HepG2 (cell line): Measurements from ENCODE around the gene BCAR3. TPM values are rescaled to one million over a fixed set of nuclear protein-coding genes. Genes with fewer than 3 reads are reported as not detected.

Experiments
- CEBPG ChIP-seq: IDR thresholded peaks from 2 replicates; pipeline ENCODE4 v1.6.1; 2016
- EHMT2 ChIP-seq: fragments of 200-600 bp; sonication (generic); IDR thresholded peaks from 2 replicates; pipeline ENCODE4 v1.7.0; 2017; ENCODE audit warnings: antibody characterized with exemption, low read depth, low read length, borderline replicate concordance
- GATAD2A ChIP-seq: IDR thresholded peaks from 2 replicates; pipeline ENCODE4 v1.6.1; 2016
- HOXA3 ChIP-seq: sonication (generic); formaldehyde crosslinking; IDR thresholded peaks from 2 replicates; pipeline ENCODE4 v1.5.0; 2020; ENCODE audit warnings: missing genetic modification reagents
- ISL2 ChIP-seq: sonication (generic); formaldehyde crosslinking; IDR thresholded peaks from 2 replicates; pipeline ENCODE4 v1.5.0; 2020; ENCODE audit warnings: missing genetic modification reagents
- NR2F6 ChIP-seq, 2 experiments: IDR thresholded peaks; 2 replicates each; pipeline ENCODE4 v1.6.1; 2016; ENCODE audit warnings: antibody characterized with exemption in 1 of 2, mild to moderate bottlenecking in 1 of 2
- ONECUT2 ChIP-seq: sonication (generic); formaldehyde crosslinking; IDR thresholded peaks from 2 replicates; pipeline ENCODE4 v1.4.0; 2020; ENCODE audit warnings: missing genetic modification reagents
- POGZ ChIP-seq: sonication (generic); formaldehyde crosslinking; IDR thresholded peaks from 2 replicates; pipeline ENCODE4 v1.4.0; 2020; ENCODE audit warnings: mild to moderate bottlenecking, missing genetic modification reagents
- SOX13 ChIP-seq, 3 experiments: fragments of 450-650 bp in 1 of 3; sonication (generic) in 1 of 3; formaldehyde crosslinking in 1 of 3; IDR thresholded peaks in 2 of 3; conservative IDR thresholded peaks in 1 of 3; 2 replicates each; pipeline versions ENCODE4 v1.5.0 to v1.6.1; 2016 to 2020; ENCODE audit warnings: antibody characterized with exemption in 1 of 3, mild to moderate bottlenecking in 1 of 3, missing compliant biosample characterization in 1 of 3, missing genetic modification reagents in 1 of 3, moderate library complexity in 1 of 3
- SRSF9 ChIP-seq: fragments of 200-400 bp; formaldehyde crosslinking; IDR thresholded peaks from 2 replicates; pipeline ENCODE4 v1.6.1; 2018; ENCODE audit warnings: borderline replicate concordance, mild to moderate bottlenecking, low read depth, low read length; ENCODE audit not compliant: insufficient read depth, poor library complexity, severe bottlenecking
- TMF1 ChIP-seq: sonication (generic); formaldehyde crosslinking; IDR thresholded peaks from 2 replicates; pipeline ENCODE4 v1.8.1; 2022; ENCODE audit warnings: low read depth, missing genetic modification reagents
- YEATS2 ChIP-seq: sonication (generic); formaldehyde crosslinking; IDR thresholded peaks from 2 replicates; pipeline ENCODE4 v1.4.0; 2020; ENCODE audit warnings: missing genetic modification reagents, borderline replicate concordance
- ZKSCAN5 ChIP-seq: sonication (generic); formaldehyde crosslinking; IDR thresholded peaks from 2 replicates; pipeline ENCODE4 v1.5.1; 2020; ENCODE audit warnings: mild to moderate bottlenecking, missing genetic modification reagents
- ZMYM3 ChIP-seq: sonication (generic); formaldehyde crosslinking; IDR thresholded peaks from 2 replicates; pipeline ENCODE4 v1.5.1; 2020; ENCODE audit warnings: mild to moderate bottlenecking, missing genetic modification reagents
- ZMYM4 ChIP-seq: sonication (generic); formaldehyde crosslinking; IDR thresholded peaks from 2 replicates; pipeline ENCODE4 v1.8.1; 2023; ENCODE audit warnings: mild to moderate bottlenecking, missing genetic modification reagents
- ZNF570 ChIP-seq: sonication (generic); formaldehyde crosslinking; IDR thresholded peaks from 2 replicates; pipeline ENCODE4 v1.4.0; 2020; ENCODE audit warnings: mild to moderate bottlenecking, missing genetic modification reagents, borderline replicate concordance
- ZNF605 ChIP-seq: sonication (generic); formaldehyde crosslinking; IDR thresholded peaks from 2 replicates; pipeline ENCODE4 v1.8.0; 2022; ENCODE audit warnings: mild to moderate bottlenecking, missing genetic modification reagents
- ZNF629 ChIP-seq: sonication (generic); formaldehyde crosslinking; conservative IDR thresholded peaks from 2 replicates; pipeline ENCODE4 v1.5.0; 2020; ENCODE audit warnings: missing genetic modification reagents
- ZNF652 ChIP-seq: IDR thresholded peaks from 2 replicates; pipeline ENCODE4 v1.6.1; 2016; ENCODE audit warnings: low read depth, borderline replicate concordance
- ZNF746 ChIP-seq: sonication (generic); formaldehyde crosslinking; IDR thresholded peaks from 2 replicates; pipeline ENCODE4 v1.8.0; 2022; ENCODE audit warnings: mild to moderate bottlenecking, missing genetic modification reagents
- polyA plus RNA-seq, 8 experiments: library from polyadenylated mRNA; depleted of rRNA in 3 of 8; stranded (reverse) in 7 of 8; unstranded in 1 of 8; fragments of >200 nt; fragmentation: Illumina TruSeq in 4 of 8; extraction: Trizol in 4 of 8; gene quantifications; 2 replicates each; pipeline versions ENCODE4 v1.2.1 to v1.2.3, GENCODE V29; 2011 to 2016; ENCODE audit warnings: low read depth in 4 of 8, missing spikeins in 1 of 8, mixed read lengths in 1 of 8; ENCODE audit not compliant: insufficient read depth in 1 of 8
- total RNA-seq, 5 experiments: library from RNA; depleted of rRNA; stranded (reverse); fragments of >200 nt; fragmentation: Illumina TruSeq; extraction: Trizol; gene quantifications; 2 replicates each; pipeline ENCODE4 v1.2.3, GENCODE V29; 2016; ENCODE audit warnings: low read depth in 1 of 5
- TF ChIP-seq, protein P1 (sequence below): sonication (generic); formaldehyde crosslinking; IDR thresholded peaks from 2 replicates; pipeline ENCODE4 v1.4.0; 2020; ENCODE audit warnings: missing genetic modification reagents
- TF ChIP-seq, protein P2 (sequence below): sonication (generic); formaldehyde crosslinking; IDR thresholded peaks from 2 replicates; pipeline ENCODE4 v1.5.0; 2020; ENCODE audit warnings: missing genetic modification reagents
- TF ChIP-seq, protein P3 (sequence below): sonication (generic); formaldehyde crosslinking; IDR thresholded peaks from 2 replicates; pipeline ENCODE4 v1.8.1; 2023; ENCODE audit warnings: missing genetic modification reagents, inconsistent platforms, borderline replicate concordance
- TF ChIP-seq, protein P4 (sequence below): sonication (generic); formaldehyde crosslinking; IDR thresholded peaks from 2 replicates; pipeline ENCODE4 v1.4.0; 2020; ENCODE audit warnings: missing genetic modification reagents, mild to moderate bottlenecking, borderline replicate concordance

BCAR3 gene
- total and polyA plus RNA-seq, 2 of the 13 experiments (the other 11 are each of a cell fraction or from before 2014, with no cell fraction given): 3.6 to 4.8 TPM

DNA sequence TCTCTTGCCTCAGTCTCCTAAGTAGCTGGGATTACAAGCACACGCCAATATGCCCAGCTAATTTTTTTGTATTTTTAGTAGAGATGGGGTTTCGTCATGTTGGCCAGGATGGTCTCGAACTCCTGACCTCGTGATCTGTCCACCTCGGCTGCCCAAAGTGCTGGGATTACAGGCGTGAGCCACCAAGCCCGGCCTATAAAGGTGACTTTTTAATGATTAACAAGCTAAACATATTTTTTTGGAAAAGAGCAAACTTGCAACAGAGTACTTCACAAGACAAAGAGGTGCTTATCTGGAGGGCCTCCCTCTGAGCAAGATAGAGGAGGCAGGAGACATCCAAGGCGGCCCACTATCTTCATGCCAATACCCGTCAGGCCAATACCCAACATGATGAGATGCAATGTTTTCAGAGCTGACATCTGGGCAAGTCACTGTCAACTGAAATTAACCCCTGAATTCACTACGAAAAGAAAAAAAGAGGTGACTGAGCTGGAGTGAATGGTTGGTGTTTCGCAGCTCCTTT, 10.5 kb downstream of the BCAR3 start (continued):
- TF ChIP-seq SOX13 (IDR thresholded peaks at IDR 0.05): no peak
- peak in 1 of 2 experiments; percentile 56; a peak in 1 of 4 replicates for TF ChIP-seq SOX13 (CRISPR knock-in tag; conservative IDR thresholded peaks at IDR 0.05 in 1 of 2, IDR thresholded peaks at IDR 0.05 in 1 of 2)
- 0 out of 2 replicates have a peak, but pooled peaks have one; percentile 25 for TF ChIP-seq ZMYM3 (CRISPR knock-in tag)
- TF ChIP-seq, protein P1, sequence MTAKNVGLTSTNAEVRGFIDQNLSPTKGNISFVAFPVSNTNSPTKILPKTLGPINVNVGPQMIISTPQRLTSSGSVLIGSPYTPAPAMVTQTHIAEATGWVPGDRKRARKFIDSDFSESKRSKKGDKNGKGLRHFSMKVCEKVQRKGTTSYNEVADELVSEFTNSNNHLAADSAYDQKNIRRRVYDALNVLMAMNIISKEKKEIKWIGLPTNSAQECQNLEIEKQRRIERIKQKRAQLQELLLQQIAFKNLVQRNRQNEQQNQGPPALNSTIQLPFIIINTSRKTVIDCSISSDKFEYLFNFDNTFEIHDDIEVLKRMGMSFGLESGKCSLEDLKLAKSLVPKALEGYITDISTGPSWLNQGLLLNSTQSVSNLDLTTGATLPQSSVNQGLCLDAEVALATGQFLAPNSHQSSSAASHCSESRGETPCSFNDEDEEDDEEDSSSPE (CRISPR knock-in tag): no peak
- no peak for TF ChIP-seq YEATS2 (CRISPR knock-in tag)
- TF ChIP-seq GATAD2A: 0 out of 2 replicates have a peak, but pooled peaks have one; percentile 24
- peak; percentile 50; the same call in 1 of the 2 replicates for TF ChIP-seq ZMYM4
- no peak for TF ChIP-seq ONECUT2 (CRISPR knock-in tag)
- TF ChIP-seq SRSF9: no peak
- TF ChIP-seq POGZ (CRISPR knock-in tag): peak; percentile 31; the same call in 1 of the 2 replicates
- TF ChIP-seq HOXA3 (CRISPR knock-in tag): 0 out of 2 replicates have a peak, but pooled peaks have one; percentile 23
- TF ChIP-seq CEBPG: peak; percentile 38; the same call in 1 of the 2 replicates
- no peak for TF ChIP-seq NR2F6 (IDR thresholded peaks at IDR 0.05)
- 0 out of 2 replicates have a peak, but pooled peaks have one; percentile 15 for TF ChIP-seq NR2F6 (CRISPR knock-in tag; IDR thresholded peaks at IDR 0.05)
- TF ChIP-seq, protein P2, sequence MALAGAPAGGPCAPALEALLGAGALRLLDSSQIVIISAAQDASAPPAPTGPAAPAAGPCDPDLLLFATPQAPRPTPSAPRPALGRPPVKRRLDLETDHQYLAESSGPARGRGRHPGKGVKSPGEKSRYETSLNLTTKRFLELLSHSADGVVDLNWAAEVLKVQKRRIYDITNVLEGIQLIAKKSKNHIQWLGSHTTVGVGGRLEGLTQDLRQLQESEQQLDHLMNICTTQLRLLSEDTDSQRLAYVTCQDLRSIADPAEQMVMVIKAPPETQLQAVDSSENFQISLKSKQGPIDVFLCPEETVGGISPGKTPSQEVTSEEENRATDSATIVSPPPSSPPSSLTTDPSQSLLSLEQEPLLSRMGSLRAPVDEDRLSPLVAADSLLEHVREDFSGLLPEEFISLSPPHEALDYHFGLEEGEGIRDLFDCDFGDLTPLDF (CRISPR knock-in tag): no peak
- no peak for TF ChIP-seq ZNF570
- peak; percentile 38; the same call in 1 of the 2 replicates for TF ChIP-seq ZNF629 (CRISPR knock-in tag)
- TF ChIP-seq ZNF746 (CRISPR knock-in tag): 0 out of 2 replicates have a peak, but pooled peaks have one; percentile 31
- no peak for TF ChIP-seq ZNF605
- TF ChIP-seq ZNF652 (CRISPR knock-in tag): peak; percentile 86
- TF ChIP-seq ZKSCAN5 (CRISPR knock-in tag): peak; percentile 69; the same call in 1 of the 2 replicates
- TF ChIP-seq EHMT2: peak; percentile 63; the same call in 1 of the 2 replicates
- 0 out of 2 replicates have a peak, but pooled peaks have one; percentile 34 for TF ChIP-seq ISL2 (CRISPR knock-in tag)
- TF ChIP-seq, protein P3, sequence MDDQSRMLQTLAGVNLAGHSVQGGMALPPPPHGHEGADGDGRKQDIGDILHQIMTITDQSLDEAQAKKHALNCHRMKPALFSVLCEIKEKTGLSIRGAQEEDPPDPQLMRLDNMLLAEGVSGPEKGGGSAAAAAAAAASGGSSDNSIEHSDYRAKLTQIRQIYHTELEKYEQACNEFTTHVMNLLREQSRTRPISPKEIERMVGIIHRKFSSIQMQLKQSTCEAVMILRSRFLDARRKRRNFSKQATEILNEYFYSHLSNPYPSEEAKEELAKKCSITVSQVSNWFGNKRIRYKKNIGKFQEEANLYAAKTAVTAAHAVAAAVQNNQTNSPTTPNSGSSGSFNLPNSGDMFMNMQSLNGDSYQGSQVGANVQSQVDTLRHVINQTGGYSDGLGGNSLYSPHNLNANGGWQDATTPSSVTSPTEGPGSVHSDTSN (CRISPR knock-in tag): no peak
- TF ChIP-seq TMF1 (CRISPR knock-in tag): no peak
- TF ChIP-seq, protein P4, sequence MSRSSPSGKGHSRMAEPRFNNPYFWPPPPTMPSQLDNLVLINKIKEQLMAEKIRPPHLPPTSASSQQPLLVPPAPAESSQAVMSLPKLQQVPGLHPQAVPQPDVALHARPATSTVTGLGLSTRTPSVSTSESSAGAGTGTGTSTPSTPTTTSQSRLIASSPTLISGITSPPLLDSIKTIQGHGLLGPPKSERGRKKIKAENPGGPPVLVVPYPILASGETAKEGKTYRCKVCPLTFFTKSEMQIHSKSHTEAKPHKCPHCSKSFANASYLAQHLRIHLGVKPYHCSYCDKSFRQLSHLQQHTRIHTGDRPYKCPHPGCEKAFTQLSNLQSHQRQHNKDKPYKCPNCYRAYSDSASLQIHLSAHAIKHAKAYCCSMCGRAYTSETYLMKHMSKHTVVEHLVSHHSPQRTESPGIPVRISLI: peak; percentile 66
